ENCODE measurements around the gene KRTAP5-3. TPM values are rescaled to one million over a fixed set of nuclear protein-coding genes. Genes with fewer than 3 reads are reported as not detected.

Gene KRTAP5-3
- total RNA-seq, 1 donor from 2014 or later = not detected

DNA sequence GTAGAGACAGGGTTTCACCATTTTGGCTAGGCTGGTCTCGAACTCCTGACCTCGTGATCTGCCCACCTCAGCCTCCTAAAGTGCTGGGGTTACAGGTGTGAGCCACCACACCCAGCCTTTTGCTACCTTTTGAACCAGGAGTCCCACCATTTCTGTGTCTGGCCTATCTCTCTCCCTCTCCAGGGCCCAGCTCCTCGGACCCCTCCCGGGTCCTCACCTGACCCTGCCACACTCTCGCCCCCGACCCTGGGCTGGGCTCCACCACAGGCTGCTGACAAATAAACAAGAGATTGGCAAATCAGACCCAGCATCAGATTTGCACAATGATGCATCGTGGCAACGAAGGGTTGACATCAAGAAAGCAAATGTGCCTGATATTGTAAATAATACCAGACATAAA lies 30.1 kb upstream of the KRTAP5-3 start:
- DNase-seq (ENCODE audit: extremely low spot score, unreplicated experiment) = no peak

DNA sequence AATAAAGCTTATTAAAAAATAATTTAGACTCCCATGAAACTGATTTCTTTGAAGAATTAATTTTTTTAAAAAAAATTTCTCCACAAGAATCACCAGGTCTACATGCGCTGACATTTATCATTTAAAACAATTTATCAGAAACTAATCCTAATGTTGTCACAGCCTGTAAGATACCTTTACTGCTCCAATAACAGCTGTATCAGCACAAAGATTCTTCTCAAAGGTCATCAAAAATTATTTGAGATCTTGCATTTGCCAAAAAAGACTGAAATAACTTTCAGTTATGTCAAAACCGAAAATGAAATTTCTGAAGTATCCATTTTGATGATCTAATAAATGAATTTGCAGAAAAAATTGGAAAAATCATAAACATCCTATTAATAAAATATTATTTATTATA lies 29.4 kb upstream of the KRTAP5-3 start:
- no peak for DNase-seq (ENCODE audit: extremely low spot score, unreplicated experiment)
- Mint-ChIP-seq H3K9me3 (ENCODE audit: unreplicated experiment) (no peaks in the 10 kb centered on the region), H3K36me3 (ENCODE audit: unreplicated experiment) (no peaks in the 10 kb centered on the region), H3K27me3 (ENCODE audit: unreplicated experiment) (peaks cover 53% of the 10 kb centered on the region), H3K4me3 (ENCODE audit: unreplicated experiment) (no peak overlapping the region), H3K27ac (ENCODE audit: unreplicated experiment) (no peak overlapping the region), H3K4me1 (ENCODE audit: unreplicated experiment) (no peaks in the 10 kb centered on the region)
- TF ChIP-seq, protein P1, sequence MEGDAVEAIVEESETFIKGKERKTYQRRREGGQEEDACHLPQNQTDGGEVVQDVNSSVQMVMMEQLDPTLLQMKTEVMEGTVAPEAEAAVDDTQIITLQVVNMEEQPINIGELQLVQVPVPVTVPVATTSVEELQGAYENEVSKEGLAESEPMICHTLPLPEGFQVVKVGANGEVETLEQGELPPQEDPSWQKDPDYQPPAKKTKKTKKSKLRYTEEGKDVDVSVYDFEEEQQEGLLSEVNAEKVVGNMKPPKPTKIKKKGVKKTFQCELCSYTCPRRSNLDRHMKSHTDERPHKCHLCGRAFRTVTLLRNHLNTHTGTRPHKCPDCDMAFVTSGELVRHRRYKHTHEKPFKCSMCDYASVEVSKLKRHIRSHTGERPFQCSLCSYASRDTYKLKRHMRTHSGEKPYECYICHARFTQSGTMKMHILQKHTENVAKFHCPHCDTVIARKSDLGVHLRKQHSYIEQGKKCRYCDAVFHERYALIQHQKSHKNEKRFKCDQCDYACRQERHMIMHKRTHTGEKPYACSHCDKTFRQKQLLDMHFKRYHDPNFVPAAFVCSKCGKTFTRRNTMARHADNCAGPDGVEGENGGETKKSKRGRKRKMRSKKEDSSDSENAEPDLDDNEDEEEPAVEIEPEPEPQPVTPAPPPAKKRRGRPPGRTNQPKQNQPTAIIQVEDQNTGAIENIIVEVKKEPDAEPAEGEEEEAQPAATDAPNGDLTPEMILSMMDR (IDR thresholded peaks at IDR 0.05) = no peak

More for the DNA sequence above, 30.1 kb upstream of the KRTAP5-3 start:
- Mint-ChIP-seq H3K36me3 (ENCODE audit: unreplicated experiment) (no peaks in the 10 kb centered on the region), H3K9me3 (ENCODE audit: unreplicated experiment) (no peaks in the 10 kb centered on the region), H3K4me3 (ENCODE audit: unreplicated experiment) (no peak overlapping the region), H3K27me3 (ENCODE audit: unreplicated experiment) (peaks cover 50% of the 10 kb centered on the region), H3K4me1 (ENCODE audit: unreplicated experiment) (no peaks in the 10 kb centered on the region), H3K27ac (ENCODE audit: unreplicated experiment) (no peak overlapping the region)
- TF ChIP-seq, protein P1 (IDR thresholded peaks at IDR 0.05) = no peak

DNA sequence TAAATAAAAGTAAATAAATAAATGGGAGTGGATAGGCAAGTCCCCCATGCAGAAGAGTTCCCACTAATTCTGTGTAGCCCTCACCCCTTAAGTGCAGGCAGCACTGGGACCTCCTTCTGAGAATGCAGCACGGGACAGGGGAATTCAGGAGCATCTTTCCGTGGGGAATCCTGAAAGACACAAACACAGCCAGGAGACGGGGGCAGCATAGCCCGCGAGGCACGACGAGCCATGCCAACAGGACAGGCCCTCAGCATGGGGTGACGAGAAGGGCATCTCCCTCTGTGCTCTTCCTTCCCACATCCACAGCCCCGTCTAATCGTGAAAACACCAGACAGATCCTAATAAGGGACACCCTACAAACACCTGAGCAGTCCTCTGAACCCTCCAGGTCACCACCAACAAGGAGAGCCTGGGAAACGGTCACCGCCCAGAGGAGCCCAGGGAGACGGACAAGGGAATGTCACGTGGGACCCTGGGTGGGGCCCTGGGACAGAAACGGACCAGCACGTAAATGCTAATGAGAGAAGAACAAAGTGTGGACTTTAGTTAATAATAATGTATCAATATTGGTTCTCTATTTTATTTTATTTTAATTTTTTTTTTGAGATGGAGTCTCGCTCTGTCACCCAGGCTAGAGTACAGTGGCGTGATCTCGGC lies 28.2 kb upstream of the KRTAP5-3 start:
- H3K27me3 Mint-ChIP-seq (ENCODE audit: unreplicated experiment) = peaks cover 62% of the 10 kb centered on the region
- TF ChIP-seq, protein P1 (IDR thresholded peaks at IDR 0.05) = no peak
- DNase-seq (ENCODE audit: extremely low spot score, unreplicated experiment) = no peak
- H3K4me3 Mint-ChIP-seq (ENCODE audit: unreplicated experiment) = no peak overlapping the region
- no peak overlapping the region for H3K27ac Mint-ChIP-seq (ENCODE audit: unreplicated experiment)
- no peaks in the 10 kb centered on the region for H3K9me3 Mint-ChIP-seq (ENCODE audit: unreplicated experiment)
- no peaks in the 10 kb centered on the region for H3K4me1 Mint-ChIP-seq (ENCODE audit: unreplicated experiment)
- no peaks in the 10 kb centered on the region for H3K36me3 Mint-ChIP-seq (ENCODE audit: unreplicated experiment)

DNA sequence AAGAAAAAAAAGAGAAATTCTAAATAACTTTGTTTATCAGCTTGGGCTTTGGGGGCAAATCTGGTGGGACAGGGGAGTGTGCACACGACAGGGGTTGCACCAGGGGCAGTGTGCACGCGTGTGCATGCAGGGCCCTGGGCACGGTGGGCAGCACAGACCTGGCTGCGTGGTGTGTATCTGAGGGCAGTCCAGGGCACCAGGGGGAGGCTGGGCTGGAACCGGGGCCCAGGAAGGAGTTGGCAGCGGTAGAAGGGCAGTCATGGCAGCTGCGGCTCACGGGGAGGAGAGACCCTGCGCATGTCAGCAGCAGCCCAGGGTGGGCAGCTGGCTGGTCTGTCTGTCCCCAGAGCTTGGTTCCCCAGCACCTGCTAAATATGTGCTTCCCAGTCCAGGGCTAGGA lies 25.6 kb upstream of the KRTAP5-3 start:
- H3K4me1 Mint-ChIP-seq (ENCODE audit: unreplicated experiment) = no peaks in the 10 kb centered on the region
- DNase-seq (ENCODE audit: extremely low spot score, unreplicated experiment) = no peak
- H3K27ac Mint-ChIP-seq (ENCODE audit: unreplicated experiment) = no peak overlapping the region
- TF ChIP-seq, protein P1 (IDR thresholded peaks at IDR 0.05) = no peak
- H3K36me3 Mint-ChIP-seq (ENCODE audit: unreplicated experiment) = no peaks in the 10 kb centered on the region
- H3K27me3 Mint-ChIP-seq (ENCODE audit: unreplicated experiment) = peaks cover 63% of the 10 kb centered on the region
- H3K4me3 Mint-ChIP-seq (ENCODE audit: unreplicated experiment) = no peak overlapping the region
- no peaks in the 10 kb centered on the region for H3K9me3 Mint-ChIP-seq (ENCODE audit: unreplicated experiment)

DNA sequence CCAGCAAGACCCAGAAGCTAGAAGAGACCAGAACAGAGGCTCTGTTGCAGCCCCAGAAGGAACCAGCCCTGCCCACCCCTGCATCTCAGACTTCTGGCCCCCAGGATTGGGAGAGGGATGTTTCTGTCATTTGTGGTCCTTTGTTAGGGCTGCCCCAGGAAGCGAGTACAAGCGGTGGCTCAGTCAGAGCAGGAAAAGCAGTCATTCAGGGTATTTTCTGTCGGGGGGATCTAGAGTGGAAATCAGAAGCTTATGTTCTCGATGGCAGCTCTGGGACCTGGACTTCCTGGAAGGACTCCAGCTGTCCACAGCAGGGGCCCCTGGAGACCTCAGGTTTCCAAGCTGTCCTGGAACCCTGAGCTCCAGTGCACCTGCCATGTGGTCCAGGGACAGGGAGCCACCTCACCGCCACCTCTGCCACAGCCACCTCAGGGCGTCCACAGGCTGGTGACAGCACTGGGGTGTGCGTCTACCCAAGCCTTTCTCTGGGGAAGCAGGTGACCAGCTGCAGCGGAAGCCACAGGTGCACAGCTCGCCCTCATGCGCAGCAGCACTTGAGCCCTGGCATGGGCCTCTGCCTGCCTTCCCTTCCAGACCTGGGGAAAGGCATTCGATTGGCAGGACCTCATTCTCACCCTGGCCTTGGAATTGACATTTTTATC lies 23.9 kb upstream of the KRTAP5-3 start:
- TF ChIP-seq, protein P1 (IDR thresholded peaks at IDR 0.05) = no peak
- no peak for DNase-seq (ENCODE audit: extremely low spot score, unreplicated experiment)
- H3K4me3 Mint-ChIP-seq (ENCODE audit: unreplicated experiment) = no peak overlapping the region

More for the DNA sequence above, 23.9 kb upstream of the KRTAP5-3 start:
- Mint-ChIP-seq H3K9me3 (ENCODE audit: unreplicated experiment) (no peaks in the 10 kb centered on the region), H3K36me3 (ENCODE audit: unreplicated experiment) (no peaks in the 10 kb centered on the region), H3K27me3 (ENCODE audit: unreplicated experiment) (peaks cover 61% of the 10 kb centered on the region), H3K27ac (ENCODE audit: unreplicated experiment) (no peak overlapping the region), H3K4me1 (ENCODE audit: unreplicated experiment) (no peaks in the 10 kb centered on the region)

Data from osteocyte (in vitro differentiated cells).